Measurements from ENCODE around the gene POP7.

POP7 gene

DNA sequence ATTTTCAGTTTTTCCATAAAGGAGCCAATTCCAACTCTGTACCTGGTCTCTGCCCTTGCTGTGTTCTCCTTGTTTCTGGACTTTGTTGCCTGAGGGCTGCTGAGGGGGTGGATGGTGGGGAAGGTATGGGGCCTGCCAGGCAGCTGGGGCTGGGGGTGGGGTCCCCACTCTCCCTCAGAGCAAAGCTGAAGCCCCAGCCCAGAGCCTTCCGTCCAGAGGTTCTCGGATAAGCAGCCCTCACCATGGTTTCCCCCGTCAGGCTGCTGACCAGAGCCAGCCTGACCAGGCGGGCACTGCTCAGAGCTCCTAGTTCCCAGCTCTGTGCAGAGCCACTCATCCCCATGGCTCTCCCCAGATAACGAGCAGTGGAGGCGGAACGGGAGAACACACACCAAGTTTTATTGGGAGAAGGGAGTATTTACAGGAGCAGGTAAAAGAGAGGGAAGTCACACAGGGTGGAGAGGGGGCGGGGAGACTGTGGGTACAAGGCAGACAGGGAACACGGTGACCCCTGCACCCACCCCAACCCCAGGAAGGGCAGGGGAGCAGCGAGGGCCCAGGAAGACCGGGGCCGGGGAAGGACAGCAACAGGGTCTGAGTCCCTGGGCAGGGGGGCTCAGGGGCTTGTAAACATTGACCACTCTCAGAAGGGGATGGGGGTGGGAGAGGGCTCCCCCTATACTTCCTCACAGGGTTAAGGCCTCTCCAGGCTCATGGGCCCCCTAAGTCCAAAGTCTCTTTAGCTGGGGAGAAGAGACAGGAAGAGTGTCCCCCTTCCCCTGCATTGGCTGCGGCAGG, 26.6 kb upstream of the POP7 start:
- DNase-seq: no peak

DNA sequence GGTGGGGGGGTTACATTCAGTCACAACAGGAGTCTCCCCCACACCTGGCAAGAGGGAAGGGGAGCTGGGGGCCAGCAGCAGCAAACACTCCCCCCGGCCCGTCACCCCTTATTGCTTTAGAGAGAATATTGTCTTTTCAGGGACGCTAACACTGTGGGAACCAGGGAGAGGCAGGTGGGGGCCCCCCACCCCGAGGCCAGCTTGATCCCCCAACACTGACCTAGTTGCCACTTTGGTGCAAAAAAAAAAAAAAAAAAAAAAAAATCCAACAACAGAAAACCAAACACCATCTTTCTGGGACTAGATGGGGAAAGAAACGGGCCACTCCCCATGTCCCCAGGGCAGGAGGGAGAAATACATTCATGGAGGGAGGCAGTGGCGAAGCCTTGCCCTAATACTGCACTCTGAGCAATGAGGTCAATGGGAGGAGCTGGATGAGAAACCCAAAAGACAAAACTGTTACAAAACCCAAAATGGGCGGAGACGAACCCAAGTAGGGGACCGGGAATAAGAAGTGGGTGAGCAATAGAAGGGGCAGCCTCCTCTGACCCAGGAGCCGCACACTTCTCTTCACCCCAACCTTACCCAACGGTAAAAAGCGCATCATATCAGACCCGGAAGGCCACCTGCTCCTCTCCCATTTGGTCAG, 25.9 kb upstream of the POP7 start:
- no peak for DNase-seq

DNA sequence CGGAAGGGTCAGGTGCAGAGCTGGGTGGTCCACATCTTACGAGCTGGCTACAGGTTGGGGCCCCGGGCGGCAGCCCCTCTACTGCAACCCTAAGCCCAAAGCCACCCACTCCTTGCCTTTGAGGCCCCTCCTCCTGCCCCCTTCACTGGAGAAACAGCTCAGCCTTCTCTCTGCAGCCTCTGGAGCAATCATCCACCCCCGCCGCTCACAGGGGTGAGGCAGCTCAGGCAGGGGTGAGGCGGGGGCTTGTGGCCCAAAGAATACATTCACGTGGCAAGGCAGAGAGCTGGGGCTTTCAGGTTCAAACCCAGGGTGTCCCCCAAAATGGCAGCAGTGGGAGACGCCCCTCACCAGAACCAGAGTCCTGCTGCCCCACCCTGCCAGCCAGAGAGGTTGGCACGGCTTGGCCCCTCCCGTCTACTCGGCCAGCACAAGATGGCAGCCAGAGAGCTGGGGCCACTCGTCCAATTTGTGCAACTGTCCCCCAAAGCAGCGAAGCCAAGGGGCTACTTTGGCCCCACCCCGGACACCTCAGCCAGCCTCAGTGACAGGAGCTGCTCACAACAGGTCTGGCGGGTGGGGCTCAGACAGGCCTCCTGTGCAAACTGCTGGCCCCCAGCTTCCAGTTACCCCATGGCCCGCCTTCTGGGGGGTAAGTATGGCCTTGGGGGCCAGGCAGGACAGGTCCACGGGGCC, 25.2 kb upstream of the POP7 start:
- DNase-seq: no peak

DNA sequence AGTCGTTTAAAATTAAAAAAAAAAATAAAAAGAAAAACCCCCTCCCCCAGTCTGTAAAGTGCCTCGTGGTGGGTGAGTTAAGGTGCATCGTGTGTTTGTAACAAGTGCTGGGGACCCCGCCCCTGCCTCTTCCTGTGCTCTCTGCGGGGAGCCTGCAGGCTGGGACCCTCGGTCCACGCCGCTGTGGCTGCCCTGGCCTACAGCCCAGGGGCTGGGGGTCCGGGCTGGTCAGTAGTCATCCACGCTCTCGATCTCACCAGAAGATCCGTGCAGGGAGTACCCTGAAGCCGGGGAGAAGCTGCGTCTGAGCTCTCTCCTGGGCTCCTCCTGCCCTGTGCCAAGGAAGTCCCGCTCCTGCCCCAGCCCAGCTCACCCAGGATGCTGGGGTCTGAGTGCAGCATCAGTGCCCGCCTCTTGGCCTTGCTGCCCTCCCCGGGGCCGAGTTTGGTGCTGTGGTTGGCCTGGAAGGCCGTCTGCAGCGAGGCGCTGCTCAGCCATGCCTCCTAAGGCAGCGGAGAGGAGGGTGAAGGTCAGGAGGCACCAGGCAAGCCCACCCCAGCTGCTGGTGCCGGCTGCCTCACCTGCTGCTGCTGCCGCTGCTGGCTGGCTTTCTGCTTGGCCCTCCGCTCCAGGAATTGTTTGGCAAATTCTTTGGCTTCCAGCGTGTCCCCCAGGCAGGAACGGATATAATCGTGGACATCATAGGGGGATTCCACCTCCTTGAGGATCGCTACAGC, 24.3 kb upstream of the POP7 start:
- DNase-seq: no peak

DNA sequence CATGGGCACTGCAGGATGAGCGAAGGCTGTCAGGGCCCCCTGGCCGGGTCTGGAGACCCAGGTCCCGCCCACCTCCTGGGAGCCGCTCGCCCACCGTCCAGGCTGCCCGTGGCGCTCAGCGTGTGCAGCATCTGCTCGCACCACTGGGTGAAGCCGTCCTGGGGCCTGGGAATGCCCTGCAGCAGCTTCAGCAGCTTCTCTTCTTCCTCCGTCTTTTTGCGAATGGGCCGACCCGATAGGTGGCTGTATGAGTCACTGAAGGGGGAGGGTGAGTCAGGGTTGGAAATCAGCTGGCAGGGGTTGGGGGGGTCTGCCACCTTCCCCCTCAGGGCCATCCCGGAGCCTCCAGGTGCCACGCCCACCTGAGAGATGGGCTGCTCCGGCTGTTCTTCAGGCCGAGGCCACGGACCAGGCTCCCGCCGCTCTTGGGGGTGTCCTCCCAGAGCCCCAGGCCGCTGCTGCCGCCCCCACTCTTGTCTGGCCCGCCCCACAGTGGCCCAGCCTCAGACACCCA, 23.6 kb upstream of the POP7 start:
- DNase-seq: peak; percentile 37

DNA sequence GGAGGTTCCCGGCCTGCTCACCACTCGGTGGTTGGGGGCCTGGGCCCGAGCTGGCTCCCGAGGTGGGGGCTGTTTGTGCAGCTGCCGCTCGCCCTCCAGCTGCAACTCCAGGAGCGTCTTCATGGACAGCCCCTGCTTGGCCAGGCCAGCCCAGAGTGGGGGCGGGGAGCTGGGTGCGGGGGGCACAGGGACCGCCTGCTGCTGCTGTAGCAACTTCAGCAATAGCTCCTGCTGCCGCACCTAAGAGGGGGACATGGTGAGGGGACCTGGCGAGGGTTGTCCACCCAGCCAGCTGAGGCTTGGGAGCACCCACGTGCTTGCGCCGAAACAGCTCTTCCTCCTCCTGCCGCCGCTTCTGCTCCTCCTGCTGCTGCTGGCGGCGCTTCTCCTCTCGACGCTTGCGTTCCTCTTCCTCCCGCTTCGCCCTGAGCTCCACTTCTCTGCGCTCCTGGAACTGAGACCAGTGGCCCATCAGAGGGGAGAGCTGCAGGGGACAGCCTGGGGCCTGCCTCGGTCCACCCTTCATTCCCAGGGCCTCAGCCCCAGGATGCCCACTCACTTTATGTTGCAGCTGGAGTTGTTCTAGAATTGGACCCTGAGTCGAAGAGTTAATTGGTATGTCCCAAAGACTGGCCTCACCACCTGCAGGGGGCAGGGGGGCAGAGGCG, 22.8 kb upstream of the POP7 start:
- no peak for DNase-seq

DNA sequence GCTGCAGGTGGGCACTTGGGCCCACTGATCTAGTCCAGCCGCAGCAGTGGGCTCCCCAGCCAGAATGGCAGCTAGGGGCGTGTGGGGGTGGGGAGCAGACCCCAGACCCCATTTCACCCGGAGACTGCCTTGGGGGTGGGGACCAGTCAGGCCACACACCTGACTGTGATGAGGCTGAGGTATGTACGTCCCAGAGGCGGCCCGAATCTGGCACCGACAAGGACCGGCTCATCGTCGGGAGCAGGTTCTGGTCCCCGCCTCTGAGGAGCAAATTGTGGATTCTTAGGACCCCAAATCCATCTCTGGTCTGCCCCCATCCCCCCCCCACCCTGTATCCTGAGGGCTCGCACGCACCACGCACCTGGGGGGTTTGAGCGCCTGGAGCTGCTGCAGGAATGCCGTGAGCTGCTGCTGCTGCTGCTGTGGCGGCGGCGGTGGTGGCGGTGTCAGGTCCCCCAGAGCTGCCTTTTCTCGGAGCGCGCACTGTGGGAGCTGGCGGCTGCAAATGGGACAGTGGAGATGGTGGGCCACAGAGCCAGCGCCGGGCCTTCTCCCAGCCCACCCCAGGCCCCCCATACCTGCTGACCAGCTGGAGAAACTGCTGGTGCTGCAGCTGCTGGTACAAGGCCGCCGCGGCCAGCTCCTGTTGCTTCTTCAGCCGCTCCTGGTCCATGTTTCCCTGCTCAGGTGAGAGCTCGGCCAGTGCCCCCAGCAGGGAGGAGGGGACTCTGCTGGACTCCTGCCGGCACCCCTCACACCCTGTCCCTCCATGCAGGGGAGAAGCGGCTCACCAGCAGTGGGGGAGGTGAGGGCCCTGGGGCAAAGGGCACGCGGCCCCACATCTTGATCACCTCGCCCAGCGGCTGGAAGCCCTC, 22.0 kb upstream of the POP7 start:
- no peak for DNase-seq

DNA sequence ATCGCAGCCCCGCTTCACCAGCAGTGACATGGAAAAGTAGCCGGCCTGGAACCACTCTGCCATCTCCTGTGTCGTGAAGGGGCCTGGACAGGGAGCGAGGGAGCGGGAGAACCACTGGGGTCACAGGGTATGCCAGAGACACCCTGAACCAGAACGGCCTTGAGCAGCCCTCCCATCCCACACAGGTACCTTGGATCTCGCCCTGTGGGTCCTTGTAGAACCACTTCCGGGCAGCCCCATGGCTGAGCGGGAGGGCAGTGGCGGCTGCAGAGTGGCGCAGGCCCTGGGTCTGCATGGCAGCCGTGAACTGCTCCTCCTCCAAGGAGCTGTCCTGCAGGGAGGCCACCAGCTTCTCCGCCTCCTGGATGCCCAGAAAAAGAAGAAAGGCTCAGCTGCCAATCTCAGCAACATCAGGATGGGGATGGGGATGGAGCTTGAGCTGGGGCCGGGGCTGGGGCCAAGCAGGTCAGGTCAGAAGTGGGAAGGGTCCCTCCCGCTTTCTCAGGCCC, 21.3 kb upstream of the POP7 start:
- DNase-seq: no peak

DNA sequence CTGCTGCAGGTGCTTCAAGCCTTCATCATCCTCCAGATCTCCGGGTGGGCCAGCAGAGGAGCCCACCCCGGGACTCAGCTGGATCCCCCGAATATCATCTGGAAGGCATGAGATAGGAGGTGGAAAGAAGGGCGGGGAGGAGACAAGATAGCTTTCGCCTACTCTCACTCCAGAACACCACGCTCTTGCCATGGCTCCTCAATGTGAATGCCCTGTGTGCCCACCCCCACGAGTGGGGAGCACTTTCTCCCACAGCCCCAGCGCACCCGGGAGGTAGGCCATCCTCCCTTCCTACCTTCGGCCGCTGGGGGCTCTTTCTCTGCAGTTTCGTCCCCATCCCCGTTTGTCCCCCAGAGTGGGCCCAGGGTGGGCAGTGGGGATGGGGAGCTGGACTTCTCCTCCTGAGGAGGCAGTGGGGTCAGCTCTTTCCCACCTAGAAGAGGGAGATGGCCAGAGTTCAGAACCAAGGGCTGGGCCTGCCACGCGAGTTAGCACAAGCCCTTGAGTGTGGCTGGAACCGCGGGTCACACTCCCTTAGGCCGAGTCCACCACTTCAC, 20.8 kb upstream of the POP7 start:
- DNase-seq: no peak

DNA sequence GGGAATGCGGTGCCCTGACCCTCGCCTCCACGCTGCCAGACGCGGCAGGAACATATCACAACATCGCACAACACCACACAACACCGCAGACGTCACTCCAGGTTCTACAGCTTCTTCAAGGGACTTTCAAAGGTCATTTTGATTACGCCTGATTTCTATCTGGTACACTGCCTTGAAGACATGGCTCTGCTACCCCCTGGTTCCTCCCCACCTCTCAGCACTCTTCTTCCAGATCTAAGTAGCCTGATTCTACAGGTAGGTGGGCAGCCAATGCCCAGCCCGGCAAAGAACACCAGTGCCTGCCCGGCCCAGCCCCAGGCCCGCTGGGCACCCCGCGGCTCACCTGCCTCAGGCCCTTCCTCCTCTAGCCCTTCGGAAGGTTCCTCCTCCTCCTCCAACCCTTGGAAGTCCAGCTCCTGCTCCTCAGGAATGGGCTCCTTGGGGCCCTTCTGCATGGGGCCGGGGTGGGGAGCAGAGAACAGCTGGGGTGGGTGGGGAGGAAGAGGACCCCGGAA, 20.2 kb upstream of the POP7 start:
- DNase-seq: no peak

DNA sequence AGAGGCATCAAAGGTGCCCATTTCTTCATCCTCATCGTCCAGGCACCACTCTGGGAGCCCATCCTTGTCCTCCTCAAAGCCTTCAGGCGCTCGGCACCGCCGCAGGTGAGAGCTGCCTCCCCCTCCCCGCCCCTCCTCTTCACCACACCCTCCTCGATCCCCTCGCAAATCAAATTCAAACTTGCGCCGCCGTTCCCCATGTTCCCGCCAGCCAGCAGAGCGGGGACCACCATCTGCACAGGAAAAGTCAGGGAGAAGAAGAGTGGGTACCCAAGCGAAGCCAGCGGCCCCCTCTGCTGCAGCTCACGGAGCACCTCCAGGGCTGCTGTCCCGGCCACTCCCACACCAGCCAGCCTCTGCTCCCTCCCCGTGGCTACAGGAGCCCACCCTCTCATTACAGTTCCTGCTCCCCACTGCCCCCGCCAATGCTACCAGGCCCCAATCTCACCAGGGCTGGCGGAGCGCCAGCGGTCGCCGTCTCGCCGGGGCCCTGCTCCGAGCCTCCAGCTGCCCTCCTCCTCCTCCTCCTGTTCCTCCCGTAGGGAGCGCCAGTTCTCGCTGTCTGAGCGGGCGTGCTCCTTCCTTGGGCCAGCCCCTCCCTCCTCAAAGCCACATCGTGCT, 19.6 kb upstream of the POP7 start:
- no peak for DNase-seq

DNA sequence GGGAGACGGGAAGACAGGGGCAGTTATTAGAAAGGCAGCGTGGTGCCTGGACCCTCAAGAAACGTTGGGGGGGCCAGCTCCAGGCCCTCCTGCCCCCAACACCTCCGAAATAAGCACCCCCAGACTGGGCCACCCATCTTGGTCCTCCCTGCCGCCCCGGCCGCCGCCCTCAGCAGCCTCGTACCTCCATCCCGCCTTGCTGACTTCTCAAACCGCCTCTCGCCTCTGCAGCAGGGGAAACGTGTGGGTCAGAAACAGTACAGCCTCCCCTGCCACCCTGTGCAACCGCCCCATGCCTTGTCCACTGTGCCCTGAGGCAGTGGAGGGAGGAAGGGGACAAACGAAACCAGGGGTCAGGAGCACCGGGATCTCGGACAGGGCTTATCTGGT, 19.1 kb upstream of the POP7 start:
- DNase-seq: no peak

DNA sequence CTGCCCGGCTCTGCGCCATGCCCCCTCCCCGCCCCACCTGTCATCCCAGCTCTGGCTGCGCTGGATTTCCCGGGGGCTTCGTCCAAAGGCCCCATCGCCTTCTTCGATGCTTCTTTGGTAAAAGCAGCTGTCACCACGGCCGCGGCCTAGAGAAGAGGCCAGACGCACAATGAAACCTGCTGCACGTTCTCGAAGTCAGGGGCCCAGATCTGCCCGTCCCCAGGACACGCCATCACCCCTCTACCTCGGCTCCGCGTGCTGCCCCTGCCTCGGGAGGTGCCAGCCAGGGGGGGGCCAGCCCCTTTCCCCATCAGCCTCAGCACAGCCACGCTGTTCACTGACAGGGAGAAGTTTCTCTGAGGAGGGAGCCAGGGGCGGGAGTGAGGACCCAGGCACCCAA, 18.7 kb upstream of the POP7 start:
- DNase-seq: no peak

DNA sequence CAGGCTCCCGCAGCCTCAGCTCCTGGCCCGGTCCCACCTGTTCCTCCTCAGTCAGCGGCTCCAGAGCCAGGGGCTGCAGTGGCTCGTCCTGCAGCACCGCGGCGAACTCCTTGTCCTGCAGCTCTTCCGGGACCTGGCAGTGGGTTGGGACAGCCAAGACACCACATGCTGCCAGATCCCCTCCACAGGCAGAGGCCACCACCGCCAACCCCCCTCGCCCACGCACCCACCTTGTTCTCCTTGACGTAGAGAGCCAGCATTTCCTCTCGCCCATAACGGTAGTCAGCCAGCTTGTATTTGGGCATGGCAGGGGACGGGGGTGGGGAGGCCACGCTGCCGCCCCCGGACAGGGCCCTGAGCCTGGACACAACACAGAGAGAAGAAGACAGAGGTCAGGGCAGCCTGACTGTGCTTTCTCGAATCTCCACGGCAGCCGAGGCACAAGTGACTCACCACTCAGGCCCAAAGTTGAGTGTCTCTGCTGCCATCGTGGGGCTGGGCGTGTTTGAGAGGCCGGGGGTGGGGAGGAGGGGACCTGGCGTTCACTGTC, 18.1 kb upstream of the POP7 start:
- no peak for DNase-seq

DNA sequence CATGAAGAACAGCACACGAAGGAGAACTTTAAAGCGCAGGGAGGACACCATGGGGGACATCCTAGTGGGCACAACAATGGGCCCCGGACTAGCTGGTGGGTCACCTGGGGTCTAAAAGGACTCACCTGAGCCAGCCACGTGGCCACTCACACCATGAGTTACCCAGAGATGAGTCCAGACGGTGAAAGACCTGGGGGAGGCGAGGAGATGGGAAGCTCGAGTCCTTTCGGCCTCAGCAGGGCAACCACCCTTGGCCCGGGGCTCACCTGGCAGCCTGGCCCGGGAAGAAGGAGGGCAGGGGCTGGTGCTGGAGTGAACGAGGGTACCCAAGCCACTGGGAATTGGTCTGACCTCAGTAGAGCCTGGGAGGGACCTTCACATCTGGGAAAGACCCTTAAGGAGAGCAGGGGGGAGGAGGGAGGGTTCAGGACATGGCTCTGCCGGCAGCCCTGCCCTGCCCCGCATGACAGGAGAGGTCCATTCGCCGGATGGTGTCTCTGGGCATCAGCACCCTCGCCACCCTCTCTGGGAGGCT, 17.5 kb upstream of the POP7 start:
- no peak for DNase-seq

DNA sequence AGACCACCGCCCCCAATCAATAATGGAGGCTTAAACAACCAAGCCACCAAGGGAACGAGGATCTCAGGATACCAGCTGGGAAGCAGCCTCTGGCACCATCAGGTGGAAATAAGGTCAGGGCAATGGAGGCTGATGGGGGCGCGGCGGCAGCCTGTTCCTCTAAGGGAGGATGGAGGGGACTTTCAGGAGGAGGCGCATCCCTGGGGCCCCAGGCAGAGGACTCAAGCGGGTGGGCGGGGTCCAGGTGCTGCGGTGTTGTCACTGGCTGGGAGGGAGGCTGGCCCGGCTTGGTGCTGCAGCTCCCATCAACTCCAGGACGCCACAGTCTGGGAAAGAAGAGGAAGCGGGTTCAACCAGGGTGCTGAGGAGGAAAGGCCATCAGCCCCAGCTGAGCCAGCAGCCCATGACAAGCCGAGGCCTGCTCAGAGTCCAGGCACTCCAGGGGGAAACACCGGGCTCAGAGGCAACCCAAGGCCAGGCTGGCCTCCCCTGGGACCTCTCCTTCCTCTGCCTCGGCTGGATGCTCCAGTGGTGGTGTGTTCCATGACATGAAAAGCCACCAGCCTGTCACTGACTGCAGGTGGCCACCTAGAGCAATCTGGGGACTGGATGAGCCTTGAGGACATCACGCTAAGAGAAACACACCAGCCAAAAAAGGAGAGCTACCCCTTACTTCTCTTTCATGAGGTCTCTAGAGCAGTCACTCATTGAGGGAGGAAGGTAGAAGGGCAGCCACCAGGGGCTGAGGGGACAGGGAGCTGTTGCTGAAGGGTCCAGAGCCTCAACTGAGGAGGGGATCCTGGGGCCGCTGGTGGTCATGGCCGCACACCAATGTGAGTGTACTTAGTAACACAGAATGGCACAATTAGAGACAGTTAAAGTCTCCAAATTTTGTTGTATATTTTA, 16.4 kb upstream of the POP7 start:
- DNase-seq: no peak

DNA sequence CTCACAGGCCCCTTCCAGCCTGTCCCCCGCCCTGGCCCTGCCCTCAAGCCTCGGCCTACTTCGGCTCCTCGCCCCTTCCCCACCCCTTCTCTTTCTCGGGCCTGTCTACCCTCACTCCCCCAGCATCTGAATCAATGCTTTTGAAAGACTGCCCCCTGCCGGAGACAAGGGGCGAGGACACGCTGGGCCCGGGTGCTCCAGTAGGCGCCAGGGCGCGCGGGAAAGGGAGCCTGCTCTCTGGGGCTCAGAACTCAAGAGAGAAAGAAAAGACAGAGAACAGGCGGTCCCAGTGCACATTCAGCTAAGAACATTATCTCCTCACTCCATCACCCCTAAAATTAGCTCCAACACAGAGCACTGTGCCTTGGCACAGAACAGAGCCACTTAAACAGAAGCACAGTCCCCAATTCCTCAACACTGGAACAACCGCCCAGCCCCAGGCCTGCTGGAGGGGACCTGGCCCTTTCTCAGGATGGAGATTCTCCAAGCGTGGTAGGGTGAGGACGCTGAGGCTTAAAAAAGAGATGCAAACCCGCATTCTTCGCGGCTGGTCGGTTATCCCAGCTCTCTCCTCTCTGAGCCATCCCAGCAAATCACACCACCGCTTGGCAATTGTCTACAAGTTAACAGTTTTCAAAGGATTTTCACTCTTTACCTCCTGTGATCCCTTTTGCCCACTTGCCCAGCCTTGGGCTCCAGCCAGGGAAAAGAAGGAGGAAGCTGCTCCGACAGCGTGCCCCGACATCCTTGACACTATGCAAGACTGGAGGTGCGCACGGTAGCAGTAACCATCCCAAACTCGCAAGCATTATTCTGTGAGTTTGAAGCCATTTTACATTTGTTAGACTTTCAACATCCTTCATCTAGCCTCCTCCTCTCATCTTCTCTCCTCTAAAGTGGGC, 14.0 kb upstream of the POP7 start:
- DNase-seq: peak; percentile 64

DNA sequence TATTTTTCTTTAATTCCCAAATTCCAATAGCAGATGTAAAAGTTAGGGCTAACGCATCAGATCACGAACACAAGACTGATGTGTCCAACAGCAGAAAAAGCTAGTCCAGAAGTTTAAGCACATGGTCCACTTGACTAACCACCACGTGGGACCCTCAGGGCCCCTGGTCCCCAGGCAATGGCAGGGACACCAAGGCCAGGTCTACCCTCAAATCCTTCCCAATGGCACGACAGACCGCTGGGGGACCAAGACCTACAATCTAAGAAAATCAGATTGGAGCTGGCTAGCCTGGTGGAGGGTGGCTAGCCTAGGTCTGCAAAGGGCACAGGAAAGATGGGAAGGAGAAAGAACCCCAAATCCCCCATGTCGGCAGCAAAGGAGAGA, 13.4 kb upstream of the POP7 start:
- no peak for DNase-seq
